K562 (cell line): ENCODE results near the gene PTPMT1. TPM values are rescaled to one million over a fixed set of nuclear protein-coding genes. Genes with fewer than 3 reads are reported as not detected.

ENCODE experiments used
- BMI1 ChIP-seq: fragments of 150-350 bp; IDR thresholded peaks from 2 replicates; pipeline ENCODE4 v1.6.1; 2014; ENCODE audit warnings: low read length
- E2F3 ChIP-seq: fragments of 250-450 bp; sonication (Bioruptor Pico); IDR thresholded peaks from 2 replicates; pipeline ENCODE4 v1.4.0; 2020; ENCODE audit warnings: mild to moderate bottlenecking
- IRF1 ChIP-seq: sonication (generic); formaldehyde crosslinking; IDR thresholded peaks from 2 replicates; pipeline ENCODE4 v1.8.0; 2022; ENCODE audit warnings: missing genetic modification reagents, mild to moderate bottlenecking, borderline replicate concordance
- KDM4B ChIP-seq, 2 experiments: fragments of 450-650 bp in 1 of 2; sonication (generic) in 1 of 2; IDR thresholded peaks; 2 replicates each; pipeline ENCODE4 v1.6.1; 2016 to 2017; ENCODE audit warnings: borderline replicate concordance in 2 of 2, antibody characterized with exemption in 1 of 2, low read depth in 1 of 2, mild to moderate bottlenecking in 1 of 2
- NFE2 ChIP-seq: IDR thresholded peaks from 2 replicates; pipeline ENCODE4 v1.6.1; 2014; ENCODE audit warnings: antibody characterized with exemption, low read depth
- NUFIP1 ChIP-seq: fragments of 450-650 bp; IDR thresholded peaks from 2 replicates; pipeline ENCODE4 v1.6.1; 2018; ENCODE audit not compliant: partially characterized antibody
- PCBP2 ChIP-seq: fragments of 200-400 bp; formaldehyde crosslinking; IDR thresholded peaks from 2 replicates; pipeline ENCODE4 v1.6.1; 2018; ENCODE audit warnings: low read length, low read depth, mild to moderate bottlenecking, moderate library complexity; ENCODE audit not compliant: poor library complexity, severe bottlenecking
- SAFB2 ChIP-seq: fragments of 200-400 bp; formaldehyde crosslinking; IDR thresholded peaks from 2 replicates; pipeline ENCODE4 v1.6.1; 2018; ENCODE audit warnings: borderline replicate concordance, low read length, low read depth, moderate library complexity; ENCODE audit not compliant: severe bottlenecking
- SIN3A ChIP-seq, 2 experiments: fragments of 150-350 bp in 1 of 2; IDR thresholded peaks; 2 replicates each; pipeline ENCODE4 v1.6.1; 2011 to 2016; ENCODE audit warnings: borderline replicate concordance in 2 of 2, low read depth in 2 of 2, low read length in 2 of 2, mild to moderate bottlenecking in 2 of 2, moderate library complexity in 2 of 2; ENCODE audit not compliant: control insufficient read depth in 1 of 2
- STAG1 ChIP-seq: sonication (generic); formaldehyde crosslinking; IDR thresholded peaks from 2 replicates; pipeline ENCODE4 v1.5.0; 2020; ENCODE audit warnings: missing genetic modification reagents, borderline replicate concordance
- STAT5A ChIP-seq: IDR thresholded peaks from 2 replicates; pipeline ENCODE4 v1.6.1; 2012; ENCODE audit warnings: low read length, inconsistent platforms, borderline replicate concordance
- ZBTB34 ChIP-seq: fragments of 250-450 bp; sonication (Bioruptor Pico); IDR thresholded peaks from 2 replicates; pipeline ENCODE4 v1.8.0; 2021; ENCODE audit warnings: mild to moderate bottlenecking, moderate library complexity
- ZNF324 ChIP-seq: fragments of 250-450 bp; sonication (Bioruptor Pico); IDR thresholded peaks from 2 replicates; pipeline ENCODE4 v1.4.0; 2020; ENCODE audit warnings: mild to moderate bottlenecking
- polyA plus RNA-seq, 8 experiments: library from polyadenylated mRNA; depleted of rRNA in 4 of 8; stranded (reverse) in 5 of 8; unstranded in 3 of 8; fragments of >200 nt; fragmentation: Nextera tagmentation in 2 of 8; fragmentation: Illumina TruSeq in 1 of 8; extraction: Ambion mirVana in 2 of 8; extraction: Trizol in 1 of 8; gene quantifications; 2 replicates each; pipeline versions ENCODE4 v1.2.1 to v1.2.3, GENCODE V29; 2011 to 2014; ENCODE audit warnings: inconsistent platforms in 1 of 8, missing spikeins in 1 of 8
- total RNA-seq, 7 experiments: library from RNA; depleted of rRNA in 6 of 7; stranded (reverse); fragments of >200 nt in 6 of 7; fragmentation: Illumina TruSeq in 2 of 7; extraction: Trizol in 2 of 7; gene quantifications; 2 replicates each; pipeline versions ENCODE4 v1.2.1 to v1.2.3, GENCODE V29; 2011 to 2021; ENCODE audit warnings: low replicate concordance in 1 of 7
- TF ChIP-seq, protein P1 (sequence below): fragments of 250-450 bp; sonication (Bioruptor Pico); IDR thresholded peaks from 2 replicates; pipeline ENCODE4 v1.5.0; 2022; ENCODE audit warnings: mild to moderate bottlenecking
- TF ChIP-seq, protein P2 (sequence below): fragments of 450-650 bp; IDR thresholded peaks from 2 replicates; pipeline ENCODE4 v1.7.0; 2016; ENCODE audit warnings: borderline replicate concordance
- TF ChIP-seq, protein P3 (sequence below): sonication (generic); formaldehyde crosslinking; IDR thresholded peaks from 2 replicates; pipeline ENCODE4 v1.8.1; 2023; ENCODE audit warnings: mild to moderate bottlenecking, missing genetic modification reagents

PTPMT1 gene
- total and polyA plus RNA-seq, 9 of the 15 experiments (the other 6 are each of a cell fraction or from before 2014, with no cell fraction given) = 10.4 to 140 (median 67.2) TPM

- TF ChIP-seq NFE2 (no peak), E2F3 (CRISPR knock-in tag) (0 out of 2 replicates have a peak, but pooled peaks have one; percentile 22), SAFB2 (no peak), IRF1 (CRISPR knock-in tag) (no peak), STAG1 (CRISPR knock-in tag) (no peak), BMI1 (peak; percentile 96), SIN3A (IDR thresholded peaks at IDR 0.05; ENCODE audit: borderline replicate concordance in 2 of 2, control insufficient read depth in 1 of 2, low read depth in 2 of 2, low read length in 2 of 2) (peak; percentile 77 to 91; a peak in 3 of 4 replicates), PCBP2 (no peak), ZNF324 (CRISPR knock-in tag) (no peak), KDM4B (IDR thresholded peaks at IDR 0.05; ENCODE audit: borderline replicate concordance in 2 of 2, low read depth in 1 of 2) (peak in 1 of 2 experiments; percentile 100; a peak in 2 of 4 replicates), STAT5A (peak; percentile 54; the same call in 1 of the 2 replicates), ZBTB34 (CRISPR knock-in tag) (no peak), NUFIP1 (peak; percentile 85)
- TF ChIP-seq, protein P1, sequence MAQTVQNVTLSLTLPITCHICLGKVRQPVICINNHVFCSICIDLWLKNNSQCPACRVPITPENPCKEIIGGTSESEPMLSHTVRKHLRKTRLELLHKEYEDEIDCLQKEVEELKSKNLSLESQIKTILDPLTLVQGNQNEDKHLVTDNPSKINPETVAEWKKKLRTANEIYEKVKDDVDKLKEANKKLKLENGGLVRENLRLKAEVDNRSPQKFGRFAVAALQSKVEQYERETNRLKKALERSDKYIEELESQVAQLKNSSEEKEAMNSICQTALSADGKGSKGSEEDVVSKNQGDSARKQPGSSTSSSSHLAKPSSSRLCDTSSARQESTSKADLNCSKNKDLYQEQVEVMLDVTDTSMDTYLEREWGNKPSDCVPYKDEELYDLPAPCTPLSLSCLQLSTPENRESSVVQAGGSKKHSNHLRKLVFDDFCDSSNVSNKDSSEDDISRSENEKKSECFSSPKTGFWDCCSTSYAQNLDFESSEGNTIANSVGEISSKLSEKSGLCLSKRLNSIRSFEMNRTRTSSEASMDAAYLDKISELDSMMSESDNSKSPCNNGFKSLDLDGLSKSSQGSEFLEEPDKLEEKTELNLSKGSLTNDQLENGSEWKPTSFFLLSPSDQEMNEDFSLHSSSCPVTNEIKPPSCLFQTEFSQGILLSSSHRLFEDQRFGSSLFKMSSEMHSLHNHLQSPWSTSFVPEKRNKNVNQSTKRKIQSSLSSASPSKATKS (CRISPR knock-in tag) = no peak
- TF ChIP-seq, protein P2, sequence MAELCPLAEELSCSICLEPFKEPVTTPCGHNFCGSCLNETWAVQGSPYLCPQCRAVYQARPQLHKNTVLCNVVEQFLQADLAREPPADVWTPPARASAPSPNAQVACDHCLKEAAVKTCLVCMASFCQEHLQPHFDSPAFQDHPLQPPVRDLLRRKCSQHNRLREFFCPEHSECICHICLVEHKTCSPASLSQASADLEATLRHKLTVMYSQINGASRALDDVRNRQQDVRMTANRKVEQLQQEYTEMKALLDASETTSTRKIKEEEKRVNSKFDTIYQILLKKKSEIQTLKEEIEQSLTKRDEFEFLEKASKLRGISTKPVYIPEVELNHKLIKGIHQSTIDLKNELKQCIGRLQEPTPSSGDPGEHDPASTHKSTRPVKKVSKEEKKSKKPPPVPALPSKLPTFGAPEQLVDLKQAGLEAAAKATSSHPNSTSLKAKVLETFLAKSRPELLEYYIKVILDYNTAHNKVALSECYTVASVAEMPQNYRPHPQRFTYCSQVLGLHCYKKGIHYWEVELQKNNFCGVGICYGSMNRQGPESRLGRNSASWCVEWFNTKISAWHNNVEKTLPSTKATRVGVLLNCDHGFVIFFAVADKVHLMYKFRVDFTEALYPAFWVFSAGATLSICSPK = peak; percentile 97; the same call in 1 of the 2 replicates
- TF ChIP-seq, protein P3, sequence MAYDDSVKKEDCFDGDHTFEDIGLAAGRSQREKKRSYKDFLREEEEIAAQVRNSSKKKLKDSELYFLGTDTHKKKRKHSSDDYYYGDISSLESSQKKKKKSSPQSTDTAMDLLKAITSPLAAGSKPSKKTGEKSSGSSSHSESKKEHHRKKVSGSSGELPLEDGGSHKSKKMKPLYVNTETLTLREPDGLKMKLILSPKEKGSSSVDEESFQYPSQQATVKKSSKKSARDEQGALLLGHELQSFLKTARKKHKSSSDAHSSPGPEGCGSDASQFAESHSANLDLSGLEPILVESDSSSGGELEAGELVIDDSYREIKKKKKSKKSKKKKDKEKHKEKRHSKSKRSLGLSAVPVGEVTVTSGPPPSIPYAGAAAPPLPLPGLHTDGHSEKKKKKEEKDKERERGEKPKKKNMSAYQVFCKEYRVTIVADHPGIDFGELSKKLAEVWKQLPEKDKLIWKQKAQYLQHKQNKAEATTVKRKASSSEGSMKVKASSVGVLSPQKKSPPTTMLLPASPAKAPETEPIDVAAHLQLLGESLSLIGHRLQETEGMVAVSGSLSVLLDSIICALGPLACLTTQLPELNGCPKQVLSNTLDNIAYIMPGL (CRISPR knock-in tag) = peak; percentile 91; the same call in 1 of the 2 replicates
Measured at GRCh38 chr11:47578524-47579494, 13.4 kb downstream of the PTPMT1 start, which contains the start of the genes KBTBD4 and NDUFS3 (continued).
